GM18505 (cell line): ENCODE results near the gene IRAK3.

Experiments
- ATAC-seq: cut with Tn5 transposase; IDR thresholded peaks from one replicate; pipeline ENCODE4 v1.9.1; 2021; ENCODE audit not compliant: unreplicated experiment
- POLR2A ChIP-seq: IDR thresholded peaks from 4 replicates; pipeline ENCODE4 v1.6.1; 2011; ENCODE audit warnings: borderline replicate concordance; ENCODE audit not compliant: insufficient read depth, insufficient read length; ENCODE audit errors: extremely low read depth

IRAK3 gene

GRCh38 chr12:66188584-66189485 lies at the start of gene IRAK3:
Gene IRAK3, plus strand, starts transcription at chr12:66189214. Its CDS starts 86 bp downstream, at chr12:66189300.
- ATAC-seq = peak; percentile 46

GRCh38 chr12:66139328-66139727 lies 49.7 kb upstream of the IRAK3 start:
- no peak for ATAC-seq

More at GRCh38 chr12:66188584-66189485, at the start of gene IRAK3:
- TF ChIP-seq POLR2A = peak; percentile 37

GRCh38 chr12:66140731-66141130 lies 48.3 kb upstream of the IRAK3 start:
- ATAC-seq = no peak
- TF ChIP-seq POLR2A = no peak

More at GRCh38 chr12:66139328-66139727, 49.7 kb upstream of the IRAK3 start:
- TF ChIP-seq POLR2A = no peak

- ATAC-seq = no peak
These were observed 47.7 kb upstream of the IRAK3 start for GRCh38 chr12:66141299-66141698.

GRCh38 chr12:66142826-66143225 lies 46.2 kb upstream of the IRAK3 start:
- ATAC-seq = no peak
- TF ChIP-seq POLR2A = no peak

More at GRCh38 chr12:66141299-66141698, 47.7 kb upstream of the IRAK3 start:
- no peak for TF ChIP-seq POLR2A

GRCh38 chr12:66143868-66144267 lies 45.1 kb upstream of the IRAK3 start:
- ATAC-seq = no peak
- no peak for TF ChIP-seq POLR2A

- no peak for ATAC-seq
- no peak for TF ChIP-seq POLR2A
These were observed 43.9 kb upstream of the IRAK3 start for GRCh38 chr12:66144791-66145754.

GRCh38 chr12:66149702-66150398 lies 39.2 kb upstream of the IRAK3 start:
- TF ChIP-seq POLR2A = no peak
- no peak for ATAC-seq

GRCh38 chr12:66152732-66153131 lies 36.3 kb upstream of the IRAK3 start:
- ATAC-seq = no peak
- no peak for TF ChIP-seq POLR2A

- ATAC-seq = no peak
These were observed 34.2 kb upstream of the IRAK3 start for GRCh38 chr12:66154776-66155175.

GRCh38 chr12:66156654-66157053 lies 32.4 kb upstream of the IRAK3 start:
- TF ChIP-seq POLR2A = no peak
- ATAC-seq = no peak

More at GRCh38 chr12:66154776-66155175, 34.2 kb upstream of the IRAK3 start:
- no peak for TF ChIP-seq POLR2A

GRCh38 chr12:66159123-66159522 lies 29.9 kb upstream of the IRAK3 start:
- no peak for TF ChIP-seq POLR2A
- no peak for ATAC-seq
